IPS-20b (cell line): ENCODE measurements around the gene MOXD1.
A peak's percentile ranks its signal among the peaks of the same experiment; 100 is the strongest.

Experiments used
- H3K27ac ChIP-seq: one replicate; pipeline ENCODE4 v1.5.1; 2013; ENCODE audit warnings: low read length
- H3K27me3 ChIP-seq: 2 replicates; pipeline ENCODE4 v1.6.1; 2013; ENCODE audit warnings: mild to moderate bottlenecking, low read length, inconsistent platforms; ENCODE audit not compliant: insufficient read depth
- H3K36me3 ChIP-seq: 2 replicates; pipeline ENCODE4 v1.6.1; 2013; ENCODE audit warnings: low read depth, mild to moderate bottlenecking, inconsistent platforms, low read length, moderate library complexity; ENCODE audit not compliant: insufficient read depth
- H3K4me1 ChIP-seq: 2 replicates; pipeline ENCODE4 v1.6.1; 2013; ENCODE audit warnings: mild to moderate bottlenecking, control low read depth, inconsistent platforms, low read length, moderate library complexity; ENCODE audit not compliant: insufficient read depth
- H3K4me3 ChIP-seq: 2 replicates; pipeline ENCODE4 v1.5.1; 2013; ENCODE audit warnings: mild to moderate bottlenecking, low read length, inconsistent platforms
- H3K9ac ChIP-seq: 2 replicates; pipeline ENCODE4 v1.6.1; 2013; ENCODE audit warnings: low read depth, mild to moderate bottlenecking, inconsistent platforms, low read length, moderate library complexity
- H3K9me3 ChIP-seq: 2 replicates; pipeline ENCODE4 v1.6.1; 2013; ENCODE audit warnings: mild to moderate bottlenecking, low read depth, low read length, inconsistent platforms; ENCODE audit not compliant: insufficient read depth

Gene MOXD1

DNA sequence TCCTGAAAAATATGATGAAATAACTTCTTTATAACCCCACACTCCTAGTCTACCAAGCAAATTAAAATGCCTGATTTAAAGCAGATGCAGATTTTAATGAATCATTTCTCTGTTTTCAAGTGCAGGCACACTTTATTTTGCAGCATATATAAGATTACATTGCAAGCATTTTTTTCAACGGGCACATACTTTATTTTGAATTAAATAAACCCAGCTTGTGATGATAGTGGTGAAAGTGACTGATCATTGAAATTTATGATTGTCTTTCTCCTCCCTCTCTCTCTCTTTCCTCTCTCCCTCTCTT lies 12.2 kb upstream of the MOXD1 start:
- Histone ChIP-seq H3K27me3 (no peaks in the 10 kb centered on the region), H3K9ac (no peak overlapping the region), H3K27ac (no peak overlapping the region), H3K36me3 (no peaks in the 10 kb centered on the region), H3K4me1 (no peaks in the 10 kb centered on the region), H3K9me3 (peaks cover 16% of the 10 kb centered on the region), H3K4me3 (no peak overlapping the region)

DNA sequence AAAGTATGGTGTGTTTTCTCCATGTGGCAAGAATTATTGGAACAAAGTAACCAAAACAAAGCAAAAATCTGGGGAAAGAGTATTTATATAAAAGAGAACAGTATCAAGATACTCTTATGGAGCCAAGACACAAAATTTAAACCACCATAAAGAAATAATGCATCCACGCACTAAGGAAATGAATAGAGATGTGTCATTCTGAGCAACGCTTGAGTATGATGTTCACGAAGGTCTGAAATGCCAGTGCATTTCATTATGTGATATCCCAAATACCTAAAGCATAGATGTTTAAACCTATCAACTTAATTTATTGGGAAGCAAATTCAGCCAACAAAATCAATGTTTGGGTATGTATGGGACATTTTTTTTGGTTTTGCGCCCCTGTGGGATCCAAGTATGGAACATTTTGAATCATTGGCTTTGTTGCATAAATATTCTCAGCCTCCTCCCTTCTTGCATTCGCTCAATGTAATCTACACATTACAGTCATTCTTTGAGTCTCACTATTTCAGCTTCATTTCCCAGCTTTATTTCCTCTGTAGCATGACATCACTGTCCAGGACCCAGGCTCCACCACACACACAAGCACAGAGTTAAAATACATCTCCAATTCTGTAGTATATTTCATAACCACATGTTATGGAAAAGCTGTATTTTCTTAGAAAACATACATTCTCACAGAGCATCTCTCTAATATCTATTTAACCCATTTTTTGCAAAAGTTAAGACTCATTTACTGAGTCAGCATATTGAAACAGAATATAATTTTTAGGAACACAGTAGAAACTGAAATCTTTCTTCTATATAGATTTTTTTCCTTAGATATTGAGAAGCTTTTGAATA lies 11.6 kb upstream of the MOXD1 start:
- H3K4me1 ChIP-seq: no peaks in the 10 kb centered on the region
- peaks cover 12% of the 10 kb centered on the region for H3K9me3 ChIP-seq
- no peaks in the 10 kb centered on the region for H3K36me3 ChIP-seq
- no peak overlapping the region for H3K27ac ChIP-seq
- no peak overlapping the region for H3K4me3 ChIP-seq
- no peak overlapping the region for H3K9ac ChIP-seq
- H3K27me3 ChIP-seq: no peaks in the 10 kb centered on the region

DNA sequence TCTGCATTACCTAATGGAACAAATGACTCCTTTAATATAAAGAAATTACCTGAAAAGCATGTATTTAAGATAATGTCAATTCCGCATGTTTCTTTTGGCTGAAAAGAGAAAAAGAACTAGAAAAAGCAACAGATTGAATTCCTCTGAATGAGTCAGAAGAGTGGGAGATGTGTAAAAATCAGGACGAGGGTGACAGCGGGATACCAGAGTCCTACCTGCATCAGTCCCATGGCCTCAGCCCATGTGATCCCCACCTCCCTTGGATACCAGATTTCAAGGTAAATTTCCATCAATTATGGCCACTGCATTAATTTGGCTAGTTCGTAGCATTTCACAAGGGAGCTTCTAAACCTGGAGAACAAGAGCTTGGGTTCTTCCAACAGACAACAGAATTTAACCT lies 10.0 kb upstream of the MOXD1 start:
- Histone ChIP-seq H3K36me3 (no peaks in the 10 kb centered on the region), H3K27ac (no peak overlapping the region), H3K4me3 (no peak overlapping the region), H3K9ac (no peak overlapping the region), H3K4me1 (no peaks in the 10 kb centered on the region), H3K27me3 (no peaks in the 10 kb centered on the region), H3K9me3 (peaks cover 1% of the 10 kb centered on the region; the same call in 1 of the 2 replicates)

DNA sequence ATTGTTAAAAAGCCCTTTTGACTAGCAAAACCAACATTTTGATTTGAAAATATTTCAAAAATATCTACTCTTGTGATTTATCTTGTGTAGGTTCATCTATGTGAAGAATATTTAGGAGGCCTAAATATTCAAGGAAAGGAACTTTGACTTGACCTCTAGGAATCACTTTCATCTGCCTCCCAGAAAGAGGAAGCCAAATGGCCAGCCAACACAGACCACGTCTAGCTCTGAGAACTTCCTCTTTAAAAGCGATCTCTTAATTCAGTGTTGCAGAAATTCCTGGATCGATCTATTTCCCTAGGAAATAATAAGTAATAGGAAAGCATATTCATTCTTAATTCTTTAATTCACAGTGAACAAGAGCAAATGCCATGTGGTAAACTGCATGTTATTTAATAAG lies 9.6 kb upstream of the MOXD1 start:
- Histone ChIP-seq H3K9ac (no peak overlapping the region), H3K4me3 (no peak overlapping the region), H3K36me3 (no peaks in the 10 kb centered on the region), H3K4me1 (no peaks in the 10 kb centered on the region), H3K9me3 (no peaks in the 10 kb centered on the region), H3K27ac (no peak overlapping the region), H3K27me3 (no peaks in the 10 kb centered on the region)

DNA sequence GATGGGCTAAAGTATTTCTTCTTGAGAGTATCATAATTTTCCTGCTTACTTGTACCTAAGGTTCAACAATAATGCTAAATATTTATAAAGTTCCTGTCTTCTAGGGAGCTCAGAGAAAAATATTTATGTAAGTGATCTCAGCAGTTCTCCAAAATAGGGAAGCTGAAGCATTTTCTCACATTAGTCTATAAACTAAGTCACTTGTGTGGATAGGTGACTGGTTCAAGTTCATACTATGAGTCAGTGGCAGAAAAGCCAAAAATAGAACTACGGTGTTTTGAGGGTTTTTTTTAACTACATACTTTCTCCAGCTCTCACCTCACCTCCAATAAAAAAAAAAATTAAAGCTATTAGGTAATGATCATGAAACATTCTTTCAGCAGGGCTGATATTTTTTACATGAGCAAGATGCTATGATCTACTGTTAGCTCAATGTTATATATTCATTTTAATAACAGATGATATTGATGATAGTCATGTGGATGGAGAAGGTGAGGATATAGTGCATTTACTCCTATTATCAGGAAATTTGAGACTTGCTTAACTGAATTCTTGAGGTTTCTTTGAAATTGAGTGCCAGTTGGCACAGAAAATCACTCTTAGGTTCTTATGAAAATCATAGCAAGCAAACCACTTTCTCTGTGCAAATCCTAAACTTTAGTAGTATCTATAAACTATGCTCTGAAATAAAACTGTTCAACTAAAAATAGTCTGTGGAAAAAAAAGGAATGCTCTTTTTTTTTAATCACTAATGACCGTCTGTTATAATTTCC lies 4.1 kb upstream of the MOXD1 start:
- H3K36me3 ChIP-seq: no peaks in the 10 kb centered on the region
- H3K27me3 ChIP-seq: peaks cover 38% of the 10 kb centered on the region
- H3K9ac ChIP-seq: no peak overlapping the region
- no peak overlapping the region for H3K27ac ChIP-seq
- no peak overlapping the region for H3K4me3 ChIP-seq
- peaks cover 7% of the 10 kb centered on the region; the same call in 1 of the 2 replicates for H3K4me1 ChIP-seq
- no peaks in the 10 kb centered on the region for H3K9me3 ChIP-seq

DNA sequence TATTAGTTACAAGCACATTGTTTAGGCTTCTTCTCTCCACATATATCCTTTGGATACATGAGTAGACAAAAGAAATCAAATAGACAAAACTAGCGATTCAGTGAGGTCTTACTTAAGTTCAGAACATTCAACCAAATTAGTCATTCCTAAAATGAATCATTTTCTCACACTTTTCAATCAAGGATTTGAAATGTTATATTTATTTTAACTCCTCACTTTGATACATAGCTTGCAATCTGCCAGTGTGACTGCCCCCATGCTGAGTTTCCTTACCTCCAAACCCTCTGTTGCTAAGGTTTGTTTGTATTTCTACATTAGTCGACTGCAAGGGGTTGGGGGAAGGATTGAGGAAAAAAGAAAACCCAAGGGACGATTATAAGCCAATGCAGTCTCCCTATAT lies 3.5 kb upstream of the MOXD1 start:
- H3K4me1 ChIP-seq: peaks cover 7% of the 10 kb centered on the region; the same call in 1 of the 2 replicates
- H3K4me3 ChIP-seq: no peak overlapping the region
- peaks cover 44% of the 10 kb centered on the region for H3K27me3 ChIP-seq
- H3K36me3 ChIP-seq: no peaks in the 10 kb centered on the region
- H3K27ac ChIP-seq: no peak overlapping the region
- no peaks in the 10 kb centered on the region for H3K9me3 ChIP-seq
- no peak overlapping the region for H3K9ac ChIP-seq

DNA sequence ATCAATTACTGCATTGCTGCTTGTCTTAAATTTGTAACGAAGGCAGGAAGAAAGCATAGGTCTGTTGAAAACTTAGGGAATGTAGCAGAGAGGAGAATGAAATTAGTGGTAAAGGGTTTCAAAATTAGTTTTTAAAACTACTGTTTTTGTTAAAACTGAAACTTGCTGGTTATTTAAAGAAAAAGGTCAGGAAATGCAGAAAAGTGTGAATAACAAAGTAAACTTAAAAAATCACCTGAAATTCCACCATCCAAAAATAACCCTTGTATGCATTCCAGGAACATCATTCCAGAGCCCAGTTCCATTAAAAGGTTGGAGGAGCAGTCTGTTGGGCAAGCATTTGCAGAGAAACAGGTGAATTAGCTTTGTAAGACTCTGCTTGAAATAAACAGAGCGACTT lies 3.1 kb upstream of the MOXD1 start:
- no peaks in the 10 kb centered on the region for H3K36me3 ChIP-seq
- H3K27ac ChIP-seq: no peak overlapping the region
- H3K9ac ChIP-seq: no peak overlapping the region
- no peaks in the 10 kb centered on the region for H3K9me3 ChIP-seq
- no peak overlapping the region for H3K4me3 ChIP-seq
- H3K4me1 ChIP-seq: peaks cover 7% of the 10 kb centered on the region; the same call in 1 of the 2 replicates
- peaks cover 48% of the 10 kb centered on the region for H3K27me3 ChIP-seq

DNA sequence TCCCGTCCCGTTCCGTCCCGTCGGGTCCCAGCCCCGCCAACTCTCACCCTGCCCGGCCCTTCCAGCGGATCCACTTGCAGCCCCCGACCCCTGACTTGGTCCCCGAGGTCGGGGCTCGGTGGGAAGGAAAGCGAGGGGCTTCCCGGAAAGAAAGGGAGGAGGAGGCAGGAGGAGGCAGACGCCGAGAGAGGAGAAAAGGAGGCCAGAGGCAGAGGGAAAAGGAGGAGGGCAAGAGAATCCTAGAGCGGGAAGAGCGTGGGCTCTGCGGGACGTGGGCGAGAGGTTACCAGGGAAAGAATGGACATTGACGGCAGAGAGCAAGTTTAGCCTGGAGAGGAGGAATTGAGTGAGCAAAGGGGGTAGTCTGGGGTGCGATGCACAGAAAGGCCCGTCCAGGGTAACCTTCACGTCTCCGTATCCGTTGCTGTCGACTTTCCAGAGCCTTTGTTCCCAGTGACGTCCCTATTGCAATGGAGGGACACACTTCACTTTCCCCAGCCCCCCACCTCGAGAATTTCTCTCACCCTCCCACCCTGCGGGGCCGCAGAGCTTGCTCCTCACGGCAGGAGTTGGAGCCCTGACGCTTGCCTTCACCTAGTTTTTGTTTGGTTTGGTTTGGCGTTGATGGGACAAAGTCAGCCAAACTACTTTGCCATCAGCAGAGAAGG lies 477 bp upstream of the MOXD1 start:
- Histone ChIP-seq H3K9me3 (no peaks in the 10 kb centered on the region), H3K4me1 (peaks cover 7% of the 10 kb centered on the region; the same call in 1 of the 2 replicates), H3K9ac (peak overlapping the region; percentile 53), H3K27me3 (peaks cover 54% of the 10 kb centered on the region), H3K27ac (no peak overlapping the region), H3K4me3 (peak overlapping the region; percentile 80), H3K36me3 (no peaks in the 10 kb centered on the region)

DNA sequence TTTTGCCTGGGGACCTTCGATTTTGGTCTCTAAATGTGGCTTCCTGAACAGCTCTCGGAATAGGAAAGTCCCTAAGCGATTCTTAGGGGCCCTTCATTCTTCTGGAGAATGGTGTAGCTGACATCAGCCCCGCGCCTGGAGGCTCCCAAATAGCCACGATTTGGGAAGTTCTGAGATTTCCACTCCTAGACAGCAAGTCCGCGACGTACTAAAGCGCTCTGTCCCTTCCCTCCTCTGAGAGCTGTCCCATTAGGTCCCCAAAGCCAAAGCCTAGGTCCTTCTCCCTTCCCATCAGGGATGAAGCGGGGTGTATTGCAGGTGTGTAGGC lies 756 bp downstream of the MOXD1 start:
- H3K9me3 ChIP-seq: no peaks in the 10 kb centered on the region
- H3K4me3 ChIP-seq: peak overlapping the region; percentile 80
- no peaks in the 10 kb centered on the region for H3K36me3 ChIP-seq
- H3K27ac ChIP-seq: no peak overlapping the region
- H3K27me3 ChIP-seq: peaks cover 54% of the 10 kb centered on the region
- no peak overlapping the region for H3K9ac ChIP-seq
- H3K4me1 ChIP-seq: peaks cover 7% of the 10 kb centered on the region; the same call in 1 of the 2 replicates

DNA sequence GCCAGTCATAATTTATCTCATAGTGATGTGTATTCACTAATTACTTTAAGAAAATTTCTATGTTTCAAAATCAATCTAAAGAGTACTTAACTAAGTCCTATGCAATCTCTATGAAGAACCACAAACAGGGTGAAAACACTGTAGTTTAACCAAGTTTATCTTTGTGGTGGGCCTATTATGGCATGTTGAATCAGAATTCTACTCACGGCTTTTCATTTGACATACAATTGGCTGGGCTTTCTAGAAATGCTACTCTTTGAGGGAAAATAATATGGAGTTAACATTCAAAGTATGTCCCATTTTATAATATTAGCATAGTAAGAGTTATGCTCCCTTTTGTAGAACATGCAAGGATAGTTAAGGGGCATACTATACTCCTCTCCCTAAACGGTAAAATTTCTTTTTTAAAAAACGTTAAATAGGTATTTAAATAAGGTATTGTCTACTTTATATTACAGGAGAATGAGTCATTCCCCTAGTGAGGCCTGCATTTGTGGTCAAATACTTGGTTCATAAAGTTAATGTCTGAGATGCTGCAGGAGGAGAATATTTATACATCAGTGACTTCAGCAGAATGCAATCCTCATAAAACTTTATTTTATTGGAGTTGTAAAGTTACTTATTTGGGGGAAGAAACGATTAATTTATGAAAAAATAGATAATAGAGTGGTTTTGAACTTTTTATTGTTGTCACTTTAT lies 1.8 kb downstream of the MOXD1 start:
- H3K27ac ChIP-seq: no peak overlapping the region
- H3K27me3 ChIP-seq: peaks cover 54% of the 10 kb centered on the region
- H3K9ac ChIP-seq: no peak overlapping the region

DNA sequence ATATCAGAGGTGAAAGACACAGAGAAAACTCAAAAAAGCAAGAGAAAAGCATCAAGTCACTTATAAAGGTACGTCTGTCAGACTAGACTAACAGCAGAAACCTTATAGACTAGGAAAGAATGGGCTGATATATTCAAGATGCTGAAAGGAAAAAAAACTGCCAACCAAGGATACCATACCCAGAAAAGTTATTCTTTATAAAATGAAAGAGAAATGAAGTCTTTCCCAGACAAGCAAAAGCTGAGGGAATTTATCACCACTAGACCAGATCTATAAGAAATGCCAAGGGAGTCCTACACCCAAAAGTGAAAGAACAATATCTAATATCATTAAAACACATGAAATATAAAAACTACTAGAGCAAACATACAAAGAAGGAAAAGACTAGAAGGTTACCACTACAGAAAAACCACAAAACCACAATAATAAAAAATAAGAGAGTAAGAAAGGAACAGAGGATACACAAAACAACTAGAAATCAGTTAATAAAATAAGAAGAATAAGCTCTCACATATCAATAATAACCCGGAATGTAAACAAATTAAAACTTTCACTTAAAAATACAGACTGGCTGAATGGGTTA lies 6.2 kb downstream of the MOXD1 start:
- no peak overlapping the region for H3K9ac ChIP-seq
- H3K4me1 ChIP-seq: peaks cover 11% of the 10 kb centered on the region
- no peaks in the 10 kb centered on the region for H3K36me3 ChIP-seq
- peaks cover 14% of the 10 kb centered on the region for H3K27me3 ChIP-seq
- H3K27ac ChIP-seq: no peak overlapping the region
- no peak overlapping the region for H3K4me3 ChIP-seq
- no peaks in the 10 kb centered on the region for H3K9me3 ChIP-seq

More for the DNA sequence above, 1.8 kb downstream of the MOXD1 start:
- H3K9me3 ChIP-seq: no peaks in the 10 kb centered on the region
- peaks cover under 1% of the 10 kb centered on the region; the same call in 1 of the 2 replicates for H3K4me1 ChIP-seq
- no peaks in the 10 kb centered on the region for H3K36me3 ChIP-seq
- no peak overlapping the region for H3K4me3 ChIP-seq
